NCI-H2227 (cell line): ENCODE data around the gene GRN.
"Not testable (repeated sequence)": the region's sequence is repeated elsewhere in the genome, so short reads cannot be mapped to it uniquely, and the experiment has no call there.

Experiments used
- DNase-seq: peaks from one replicate; lab custom pipeline; 2025; ENCODE audit not compliant: unreplicated experiment; lab: John Stamatoyannopoulos, UW

Gene GRN

GRCh38 chr17:44381810-44382305 is 36.8 kb downstream of the GRN start:
- DNase-seq: no peak

DNA sequence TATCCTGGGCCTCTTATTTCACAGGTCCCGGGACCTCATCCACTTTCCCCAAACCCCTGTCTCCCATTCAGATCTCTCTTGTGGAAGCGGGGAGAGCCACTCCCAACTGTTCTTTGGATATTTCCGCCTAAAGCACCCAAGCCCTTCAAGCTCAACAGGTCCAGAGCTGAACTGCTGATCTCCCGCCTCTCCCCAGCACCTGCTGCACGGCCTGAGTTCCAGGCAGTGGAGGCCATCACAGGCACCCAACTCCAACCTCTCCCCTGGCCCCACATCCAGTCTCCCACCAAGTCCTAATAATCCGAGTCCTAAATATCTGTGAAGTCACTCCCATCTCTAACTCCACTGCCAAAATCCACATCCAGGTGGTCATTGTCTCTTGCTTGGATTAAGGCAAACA is 37.8 kb downstream of the GRN start:
- no peak for DNase-seq

DNA sequence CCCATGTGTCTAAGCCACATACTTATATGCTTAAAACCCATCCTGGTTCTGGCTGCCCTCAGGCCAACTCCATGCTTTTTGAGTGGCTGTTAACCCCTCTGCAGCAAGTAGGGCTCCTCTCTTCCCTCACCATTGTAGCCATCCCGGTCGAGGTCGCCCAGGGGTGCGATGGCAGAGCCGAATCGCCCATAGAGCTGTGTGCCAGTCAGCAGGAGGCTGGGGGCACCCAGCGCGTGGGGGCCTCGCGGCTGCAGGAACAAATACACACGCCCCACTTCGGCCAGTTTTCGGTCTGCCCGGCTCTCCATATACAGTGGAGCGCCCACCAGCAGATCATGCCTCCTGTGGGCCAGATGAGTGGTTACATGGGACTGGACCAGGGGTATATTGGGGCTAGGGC is 38.3 kb downstream of the GRN start:
- DNase-seq: no peak

DNA sequence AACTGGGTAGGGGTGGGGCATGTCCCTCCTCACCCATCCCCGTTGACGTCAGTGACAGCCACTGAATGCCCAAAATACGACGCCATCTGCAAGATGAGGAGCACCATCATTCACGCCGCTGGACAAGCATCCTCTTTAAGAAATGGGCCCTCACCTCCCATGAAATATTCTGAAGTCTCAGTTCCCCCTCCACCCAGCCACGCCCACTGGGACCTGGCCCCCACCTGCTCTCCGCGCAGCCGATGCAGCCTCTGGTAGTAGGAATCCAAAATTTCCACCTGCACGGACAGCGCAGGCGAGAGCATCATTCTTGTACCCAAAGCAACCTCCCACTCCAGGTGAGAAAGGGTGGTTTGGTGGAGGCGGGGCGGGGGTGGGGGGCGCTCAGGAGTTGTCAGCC is 38.8 kb downstream of the GRN start:
- DNase-seq: no peak

- no peak for DNase-seq
Observed at GRCh38 chr17:44384281-44384822, 39.2 kb downstream of the GRN start.

DNA sequence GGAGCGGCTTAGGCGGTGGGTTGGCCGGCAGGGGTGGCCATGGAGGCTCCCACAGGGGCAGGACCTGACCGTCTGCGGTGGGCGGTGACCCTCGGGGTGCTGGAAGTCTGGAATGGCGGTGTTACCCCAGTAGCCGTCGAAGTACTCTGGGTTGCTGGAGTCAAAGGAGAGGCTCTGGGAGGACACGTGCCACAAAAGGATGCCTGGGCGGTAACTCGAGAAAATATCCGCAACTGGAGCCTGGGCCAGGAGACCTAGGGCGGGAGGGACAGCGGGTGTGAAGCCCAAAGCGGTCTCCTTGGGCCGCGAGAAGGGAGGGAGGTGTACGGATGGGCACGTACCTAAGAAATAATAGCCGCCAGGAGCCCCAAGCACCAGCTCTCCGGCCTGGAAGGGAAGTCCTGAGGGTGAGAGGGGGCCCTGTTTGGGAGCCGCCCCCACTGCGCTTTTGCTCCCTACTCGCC is 39.8 kb downstream of the GRN start:
- no peak for DNase-seq

DNA sequence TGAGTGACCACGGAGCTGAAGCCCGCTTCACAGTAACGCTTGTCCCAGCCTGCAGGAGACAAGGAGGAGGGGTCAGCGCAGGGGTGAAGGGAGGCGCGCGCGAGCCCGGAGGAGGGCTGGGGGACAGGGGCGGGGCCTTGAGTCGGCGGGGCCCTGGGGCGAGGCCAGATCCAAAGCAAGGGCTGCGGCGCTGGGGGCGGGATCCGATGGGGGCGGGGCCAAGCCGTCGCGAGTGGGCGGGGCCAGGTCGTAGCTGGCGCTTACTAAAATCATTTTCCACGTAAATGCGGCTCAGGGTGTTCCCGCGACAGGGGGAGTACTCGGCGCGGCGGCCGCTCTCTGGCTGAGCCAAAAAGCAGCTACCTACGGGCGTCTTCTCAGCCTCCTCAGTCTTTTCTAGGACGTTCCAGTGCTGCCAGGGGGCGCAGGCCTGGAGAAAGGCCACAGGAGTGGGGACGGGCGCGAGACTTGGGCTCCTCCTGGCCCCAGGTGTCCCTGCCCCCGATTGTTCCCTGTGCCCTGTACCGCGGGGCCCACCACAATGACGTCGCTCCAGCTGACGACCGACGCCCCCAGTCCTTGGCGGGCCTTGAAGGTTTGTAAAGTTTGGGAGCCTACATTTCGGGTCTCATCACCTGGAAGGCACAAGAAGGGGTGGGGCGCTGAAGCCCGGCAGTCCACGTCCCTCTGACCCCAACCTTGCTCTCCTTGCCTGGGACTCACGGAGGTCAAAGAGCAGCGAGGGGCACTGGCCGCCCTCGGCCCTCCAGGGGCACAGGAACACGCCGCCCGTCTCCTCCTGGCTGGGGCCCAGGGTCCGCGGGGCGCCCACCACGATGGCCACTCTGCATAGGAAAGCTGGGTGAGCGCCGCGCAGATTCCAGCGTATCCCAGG is 40.4 kb downstream of the GRN start:
- DNase-seq: peak; percentile 88

DNA sequence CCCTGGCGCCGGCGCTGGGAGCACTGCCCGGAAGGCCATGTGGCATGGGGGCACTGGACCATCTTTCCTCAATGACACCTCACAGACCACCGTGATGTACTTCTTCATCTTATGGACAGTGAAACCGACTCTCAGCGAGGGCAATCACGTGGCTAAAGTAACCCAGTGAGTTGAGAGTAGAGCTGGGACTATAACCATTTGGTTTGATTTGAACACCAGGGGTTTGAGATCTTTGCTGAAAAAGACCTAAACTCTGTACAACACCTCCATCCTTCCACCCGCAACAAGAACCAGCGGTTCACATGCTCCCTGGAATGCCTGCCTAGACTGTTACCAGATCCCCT is 41.1 kb downstream of the GRN start:
- DNase-seq: peak; percentile 24

DNA sequence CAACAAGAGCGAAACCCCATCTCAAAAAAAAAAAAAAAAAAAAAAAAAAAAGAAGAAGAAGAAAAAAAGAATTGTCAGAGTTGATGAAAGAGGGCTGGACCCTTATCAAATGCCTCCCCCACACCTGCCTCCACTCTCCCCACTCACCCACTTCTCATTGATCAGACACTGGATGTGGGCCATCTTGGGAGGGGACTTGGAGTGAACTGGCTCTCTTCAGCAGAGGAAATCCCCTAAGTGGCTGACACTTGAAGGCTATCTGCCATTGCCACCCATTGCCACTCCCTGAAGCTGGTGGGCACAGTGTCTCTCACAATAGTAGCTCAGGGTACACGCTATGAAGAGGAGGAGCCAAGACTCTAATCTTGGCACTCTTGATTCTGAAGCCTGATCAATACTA is 42.7 kb downstream of the GRN start:
- DNase-seq: no peak

GRCh38 chr17:44389281-44389680 is 44.2 kb downstream of the GRN start, which contains the start of gene ITGA2B:
ITGA2B (minus strand) TSS chr17:44389649; CDS start chr17:44389473, 176 bp downstream.
- DNase-seq: no peak

DNA sequence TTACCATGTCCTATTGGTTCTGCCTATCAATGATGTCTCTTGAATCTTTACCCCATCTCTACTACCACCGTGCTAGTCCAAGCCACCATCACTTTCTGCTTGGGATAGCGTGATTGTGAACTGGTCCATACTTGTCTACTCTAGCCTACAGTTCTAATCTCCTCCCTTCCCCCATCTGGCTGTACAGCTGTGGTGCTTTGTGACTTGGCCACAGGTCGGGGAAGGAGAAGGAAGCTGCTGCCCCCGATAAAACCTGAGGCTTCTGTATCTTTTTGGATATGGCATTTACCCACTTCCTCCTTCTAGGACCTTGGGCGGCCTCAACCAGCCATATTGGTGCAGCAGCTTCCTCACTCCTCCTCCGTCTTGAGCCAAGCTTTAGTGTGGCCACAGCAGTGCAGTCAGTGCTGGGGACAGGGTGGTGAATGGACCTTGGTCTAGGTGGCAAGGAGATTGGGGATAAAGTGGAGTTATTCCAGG is 44.7 kb downstream of the GRN start:
- no peak for DNase-seq

DNA sequence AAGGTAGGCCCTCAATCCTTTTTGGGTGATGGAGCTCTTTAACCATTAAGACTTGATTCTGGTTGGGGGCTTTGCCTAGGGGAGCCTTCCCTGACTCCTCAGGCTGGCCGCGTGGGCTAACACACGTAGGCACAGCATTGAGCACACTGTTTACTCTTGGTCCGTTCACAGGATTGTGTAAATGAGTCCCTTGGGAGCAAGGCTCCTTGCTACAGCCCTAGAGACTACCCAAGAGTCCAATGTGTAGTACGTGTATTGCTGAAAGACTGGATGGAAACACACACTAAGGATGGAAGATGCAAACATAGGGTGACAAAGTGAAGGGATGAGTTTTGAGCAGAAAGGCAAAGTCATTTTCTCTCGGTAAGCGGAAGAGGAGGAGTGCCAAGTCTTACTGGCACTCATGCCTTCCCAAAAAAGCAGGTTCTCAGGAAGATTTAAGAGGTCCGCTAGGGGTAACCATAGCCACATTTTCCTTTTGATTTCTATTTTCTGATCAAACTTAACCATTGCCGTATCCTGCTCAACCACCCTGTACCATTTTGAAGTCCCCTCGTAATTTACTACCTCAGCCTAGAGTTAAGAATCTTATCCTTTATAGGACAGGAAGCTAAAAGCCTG is 45.3 kb downstream of the GRN start:
- no peak for DNase-seq

GRCh38 chr17:44394112-44394511 is 49.0 kb downstream of the GRN start:
- not testable (repeated sequence) for DNase-seq

DNA sequence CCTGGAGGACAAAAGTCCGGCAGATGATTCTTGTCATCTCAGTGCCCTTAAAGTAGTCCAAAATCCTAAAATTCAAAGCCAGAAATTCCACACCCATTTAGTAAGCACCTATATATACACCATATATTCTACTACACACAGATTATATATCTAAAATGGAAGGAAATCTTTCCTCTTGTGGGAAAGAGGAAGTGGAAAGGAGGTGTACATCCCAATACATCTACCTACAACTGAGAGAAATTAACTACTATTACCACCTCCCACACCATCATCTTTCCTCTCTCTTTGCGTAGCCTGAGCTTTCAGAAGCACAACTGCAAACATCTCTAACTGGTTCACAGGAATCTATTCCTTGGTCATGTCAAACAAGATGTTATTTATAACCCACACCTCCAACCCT is 49.7 kb downstream of the GRN start:
- DNase-seq: no peak

DNA sequence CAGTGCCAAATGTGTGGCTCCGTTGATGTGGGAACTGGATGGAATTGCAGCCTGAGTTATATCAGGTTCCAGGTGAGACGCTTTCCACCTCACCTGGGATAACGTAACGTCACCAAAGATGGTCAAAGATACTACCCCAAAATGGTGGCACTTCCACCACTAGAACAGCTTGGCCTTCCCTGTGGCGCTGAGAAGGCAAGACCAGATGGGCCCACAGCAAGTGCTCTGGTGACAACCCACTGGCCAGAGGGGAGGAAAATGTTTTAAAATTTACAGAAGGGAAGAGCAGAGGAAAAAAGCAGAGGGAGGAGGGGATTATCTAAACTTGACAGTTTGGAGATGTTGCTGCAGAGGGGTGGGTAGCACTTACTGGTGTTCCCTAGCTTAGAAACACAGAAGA is 51.8 kb downstream of the GRN start:
- DNase-seq: no peak

- DNase-seq: no peak
Observed at GRCh38 chr17:44397479-44398440, 52.7 kb downstream of the GRN start.

DNA sequence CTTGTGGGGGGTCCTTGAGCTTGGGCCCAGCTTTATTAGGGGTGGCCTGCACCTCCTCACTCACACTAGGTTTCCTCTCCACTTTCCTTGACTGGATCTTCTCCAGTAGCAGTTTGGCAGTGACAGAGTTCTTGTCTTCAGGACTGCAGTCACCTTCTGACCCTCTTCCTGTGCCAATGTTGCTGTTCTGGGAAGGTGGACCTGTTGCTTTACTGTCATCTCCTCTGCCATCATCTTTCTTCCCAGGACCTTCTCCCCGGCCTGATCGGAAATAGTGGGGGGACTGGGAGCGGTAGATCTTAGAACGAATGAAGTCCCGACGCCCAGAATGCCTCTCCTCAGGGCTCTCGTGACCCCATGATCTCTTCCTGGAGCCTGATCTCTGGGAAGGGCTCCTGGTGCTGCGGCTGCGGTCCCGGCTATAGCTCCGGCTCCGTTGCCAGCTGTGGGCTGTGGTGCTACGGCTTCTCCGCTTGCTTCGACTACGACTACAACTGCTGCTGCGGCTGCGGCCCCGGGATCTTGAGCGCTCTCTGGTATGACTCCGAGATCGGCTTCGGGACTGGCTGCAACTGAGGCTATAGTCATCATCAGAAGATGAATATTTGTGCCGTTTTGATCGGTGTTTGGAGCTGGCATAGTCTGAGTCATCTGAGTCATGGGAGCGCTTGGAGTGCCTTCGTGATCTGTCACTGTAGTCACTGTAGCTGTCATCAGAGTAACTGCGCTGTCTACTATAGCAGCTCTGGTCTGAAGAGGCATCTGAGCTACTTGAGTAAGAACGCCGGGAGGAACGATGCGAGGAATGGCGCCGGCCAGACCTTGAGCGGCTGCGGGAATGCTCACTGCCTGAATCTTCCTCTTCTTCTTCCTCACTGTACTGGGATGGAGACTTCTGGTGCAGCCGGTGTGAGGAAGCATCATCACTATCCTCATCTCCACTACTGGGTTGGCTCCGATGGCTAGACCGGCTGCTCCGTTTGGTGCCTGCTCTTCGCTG is 53.9 kb downstream of the GRN start:
- no peak for DNase-seq

- DNase-seq: no peak
Observed at GRCh38 chr17:44400226-44400847, 55.2 kb downstream of the GRN start.
